Right lobe of liver (tissue), 4 donors: ENCODE results near the gene PELI3.

Source experiments
- CTCF ChIP-seq, 4 donors: fragments of 200-600 bp in 3 of 4; fragments of 450-650 bp in 1 of 4; IDR thresholded peaks; one replicate each; pipeline versions ENCODE4 v1.5.1 to v1.8.0; 2016 to 2022; ENCODE audit warnings: antibody characterized with exemption in 4 of 4, mild to moderate bottlenecking in 2 of 4
- POLR2A ChIP-seq: fragments of 450-650 bp; IDR thresholded peaks from one replicate; pipeline ENCODE4 v1.6.1; 2017; ENCODE audit warnings: antibody characterized with exemption, mild to moderate bottlenecking
- donor health status: DM: no; HTN: no; CAD: no.
- donor health status: DM: no; HTN: no; CAD: no.
- donor health status: DM: no; HTN: yes; CAD: no.

- TF ChIP-seq CTCF (IDR thresholded peaks at IDR 0.05) (no peak), POLR2A (no peak)
These were observed 10.1 kb downstream of the PELI3 start for GRCh38 chr11:66476841-66477251.
